Measurements from ENCODE around the gene GFRA1.

GRCh38 chr10:116298586-116298985, 25.6 kb upstream of the GFRA1 start:
- TF ChIP-seq CTCF (IDR thresholded peaks at IDR 0.05): no peak
- no peak for TF ChIP-seq POLR2A (IDR thresholded peaks at IDR 0.05)

Measured in Peyer's patch (tissue), 4 donors.